CD8-positive, alpha-beta memory T cell (primary cell): ENCODE measurements around the gene NUTM1. TPM values are rescaled to one million over a fixed set of nuclear protein-coding genes. Genes with fewer than 3 reads are reported as not detected.
"Not testable (repeated sequence)": the region's sequence is repeated elsewhere in the genome, so short reads cannot be mapped to it uniquely, and the experiment has no call there.

Experiments used
- CTCF ChIA-PET: fragments of 350-600 bp; sonication (Branson Sonifier 250); formaldehyde crosslinking; loops from one replicate; lab custom pipeline; 2021; ENCODE audit warnings: antibody characterized with exemption; lab: Charles Lee
- POLR2A ChIA-PET: fragments of 350-600 bp; sonication (Branson Sonifier 250); formaldehyde crosslinking; loops from one replicate; lab custom pipeline; 2021; ENCODE audit warnings: antibody characterized with exemption; lab: Charles Lee
- DNase-seq, 5 donors: peaks; one replicate each; pipeline versions ENCODE4 v3.0.0 to v3.0.0-alpha.2; 2020 to 2022; ENCODE audit warnings: mixed read lengths in 1 of 5
- H3K27ac ChIP-seq: one replicate; pipeline ENCODE4 v1.7.0; 2013; ENCODE audit warnings: low read depth, mild to moderate bottlenecking, low read length, moderate library complexity
- H3K27me3 ChIP-seq: 2 replicates; pipeline ENCODE4 v1.7.0; 2013; ENCODE audit warnings: low read length, mild to moderate bottlenecking; ENCODE audit not compliant: insufficient read depth, poor library complexity, severe bottlenecking
- H3K36me3 ChIP-seq: 2 replicates; pipeline ENCODE4 v1.7.0; 2013; ENCODE audit warnings: mild to moderate bottlenecking, low read length, moderate library complexity; ENCODE audit not compliant: insufficient read depth
- H3K4me1 ChIP-seq: 2 replicates; pipeline ENCODE4 v1.7.0; 2013; ENCODE audit warnings: mild to moderate bottlenecking, low read length, moderate library complexity; ENCODE audit not compliant: insufficient read depth
- H3K4me3 ChIP-seq: 2 replicates; pipeline ENCODE4 v1.7.0; 2013; ENCODE audit warnings: mild to moderate bottlenecking, low read length
- H3K9me3 ChIP-seq: 2 replicates; pipeline ENCODE4 v1.7.0; 2013; ENCODE audit warnings: mild to moderate bottlenecking, low read length
- H3K27ac Mint-ChIP-seq, 8 donors: one replicate each; pipeline ENCODE4 v1.8.0; 2020 to 2021; ENCODE audit warnings: mixed read lengths in 8 of 8, mild to moderate bottlenecking in 6 of 8, inconsistent platforms in 3 of 8, moderate library complexity in 3 of 8
- H3K27me3 Mint-ChIP-seq, 2 donors: one replicate each; pipeline ENCODE4 v1.8.0; 2020 to 2021; ENCODE audit warnings: mixed read lengths in 2 of 2, mild to moderate bottlenecking in 1 of 2, moderate library complexity in 1 of 2
- H3K36me3 Mint-ChIP-seq, 3 donors: one replicate each; pipeline ENCODE4 v1.8.0; 2020 to 2021; ENCODE audit warnings: mixed read lengths in 3 of 3, inconsistent platforms in 1 of 3, mild to moderate bottlenecking in 1 of 3
- H3K4me1 Mint-ChIP-seq, 3 donors: one replicate each; pipeline ENCODE4 v1.8.0; 2020 to 2021; ENCODE audit warnings: mixed read lengths in 3 of 3, inconsistent platforms in 1 of 3, mild to moderate bottlenecking in 1 of 3
- H3K4me3 Mint-ChIP-seq, 7 donors: one replicate each; pipeline ENCODE4 v1.8.0; 2020 to 2021; ENCODE audit warnings: mixed read lengths in 7 of 7, mild to moderate bottlenecking in 6 of 7, moderate library complexity in 4 of 7, inconsistent platforms in 2 of 7
- H3K9me3 Mint-ChIP-seq, 5 donors: one replicate each; pipeline ENCODE4 v1.8.0; 2020 to 2022; ENCODE audit warnings: mixed read lengths in 5 of 5, mild to moderate bottlenecking in 3 of 5, moderate library complexity in 2 of 5, inconsistent platforms in 1 of 5
- polyA plus RNA-seq: library from polyadenylated mRNA; unstranded; fragments of 300-500 nt; fragmentation: Illumina TruSeq; gene quantifications from one replicate; pipeline ENCODE4 v1.2.3, GENCODE V29; 2021
- total RNA-seq, 2 experiments: library from RNA; stranded (reverse); gene quantifications; one replicate each; pipeline ENCODE4 v1.2.3, GENCODE V29; 2021

Gene NUTM1
- total and polyA plus RNA-seq, 3 experiments from 2014 or later = not detected

DNA sequence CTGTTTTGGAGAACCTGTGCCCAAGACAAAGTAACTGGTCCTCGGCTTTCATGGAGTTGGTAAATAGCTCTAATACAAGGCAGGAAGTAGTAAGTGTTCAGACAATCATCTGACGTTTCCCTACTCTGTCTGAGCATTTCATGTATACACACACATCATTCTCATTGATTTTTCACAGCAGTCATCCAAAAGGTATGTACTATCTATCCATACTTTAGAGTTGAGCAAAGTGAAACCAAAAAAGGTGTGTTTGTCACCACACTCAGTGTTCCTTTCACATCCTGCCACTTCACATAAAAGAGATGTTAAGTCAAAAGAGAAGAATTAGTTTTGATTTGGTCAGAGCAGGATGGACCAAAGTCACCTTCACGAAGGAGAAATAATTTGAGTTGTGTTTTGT lies 60.8 kb downstream of the NUTM1 start:
- DNase-seq, H3K27me3 ChIP-seq, H3K9me3 ChIP-seq, H3K4me3 Mint-ChIP-seq, H3K36me3 Mint-ChIP-seq, H3K9me3 Mint-ChIP-seq, H3K4me1 ChIP-seq, H3K36me3 ChIP-seq, H3K4me3 ChIP-seq, POLR2A ChIA-PET, H3K4me1 Mint-ChIP-seq, H3K27ac Mint-ChIP-seq, H3K27me3 Mint-ChIP-seq, CTCF ChIA-PET, H3K27ac ChIP-seq: not testable (repeated sequence)

Other genes with a start within 250 kb of the NUTM1 start
- 10 to 100 TPM; 75.0 to 78.9 TPM for gene EMC7, start 241.5 kb upstream of the NUTM1 start, total RNA-seq
- gene EMC7, start 241.5 kb upstream of the NUTM1 start, polyA plus RNA-seq = 128 TPM
- gene PGBD4, start 241.2 kb upstream of the NUTM1 start, total RNA-seq = 1 to 10 TPM; 2.8 to 3.2 TPM
- gene PGBD4, start 241.2 kb upstream of the NUTM1 start, polyA plus RNA-seq = 1.4 TPM
- gene KATNBL1, start 133.2 kb upstream of the NUTM1 start, total RNA-seq = 10 to 100 TPM; 42.2 to 43.8 TPM
- 29.0 TPM for gene KATNBL1, start 133.2 kb upstream of the NUTM1 start, polyA plus RNA-seq
- 100 to 1,000 TPM; 115 TPM for gene EMC4, start 118.3 kb upstream of the NUTM1 start, total RNA-seq
- gene EMC4, start 118.3 kb upstream of the NUTM1 start, polyA plus RNA-seq = 199 TPM
- gene SLC12A6, start 5.5 kb upstream of the NUTM1 start, total RNA-seq = 10 to 100 TPM; 19.2 to 20.6 TPM
- 7.1 TPM for gene SLC12A6, start 5.5 kb upstream of the NUTM1 start, polyA plus RNA-seq
- 100 to 1,000 TPM; 284 to 292 TPM for gene NOP10, start 179 bp upstream of the NUTM1 start, total RNA-seq
- gene NOP10, start 179 bp upstream of the NUTM1 start, polyA plus RNA-seq = 294 TPM
- 10 to 100 TPM; 49.5 to 57.4 TPM for gene LPCAT4, start 23.9 kb downstream of the NUTM1 start, total RNA-seq
- 17.4 TPM for gene LPCAT4, start 23.9 kb downstream of the NUTM1 start, polyA plus RNA-seq
- 100 to 1,000 TPM in 1 of 2 experiments, 10 to 100 TPM in 1; 94.0 to 104 TPM for gene GOLGA8A, start 94.5 kb downstream of the NUTM1 start, total RNA-seq
- 2.6 TPM for gene GOLGA8A, start 94.5 kb downstream of the NUTM1 start, polyA plus RNA-seq
- 100 to 1,000 TPM; 132 to 136 TPM for gene GOLGA8B, start 240.3 kb downstream of the NUTM1 start, total RNA-seq
- 4.7 TPM for gene GOLGA8B, start 240.3 kb downstream of the NUTM1 start, polyA plus RNA-seq